Gastrocnemius medialis (tissue), 4 donors: Measurements from ENCODE around the gene PLA2G2E. TPM values are rescaled to one million over a fixed set of nuclear protein-coding genes. Genes with fewer than 3 reads are reported as not detected.
"Not testable (repeated sequence)": the region's sequence is repeated elsewhere in the genome, so short reads cannot be mapped to it uniquely, and the experiment has no call there.

Experiments used
- ATAC-seq, 2 donors: fragments of 150-250 bp; one replicate each; pipeline ENCODE4 v1.9.1; 2016
- DNase-seq, 2 donors: peaks; one replicate each; pipeline ENCODE4 v3.0.0-alpha.2; 2019
- H3K27ac ChIP-seq, 4 donors: fragments of 200-600 bp; sonication (generic); 1 replicate in 1 of 4; 2 replicates in 3 of 4; pipeline ENCODE4 v1.5.1; 2016 to 2018; ENCODE audit warnings: mild to moderate bottlenecking in 2 of 4, moderate library complexity in 1 of 4
- H3K27me3 ChIP-seq, 3 donors: fragments of 200-600 bp; sonication (generic) in 2 of 3; 1 replicate in 1 of 3; 2 replicates in 2 of 3; pipeline versions ENCODE4 v1.5.1 to v1.6.0; 2016 to 2019; ENCODE audit warnings: mild to moderate bottlenecking in 1 of 3, moderate library complexity in 1 of 3
- H3K36me3 ChIP-seq, 2 donors: fragments of 200-600 bp; sonication (generic) in 1 of 2; one replicate each; pipeline ENCODE4 v1.5.1; 2017 to 2018
- H3K4me1 ChIP-seq, 2 donors: fragments of 200-600 bp; sonication (generic) in 1 of 2; one replicate each; pipeline ENCODE4 v1.5.1; 2016 to 2017; ENCODE audit warnings: mild to moderate bottlenecking in 2 of 2
- H3K4me3 ChIP-seq, 4 donors: fragments of 200-600 bp; sonication (generic) in 3 of 4; 1 replicate in 1 of 4; 2 replicates in 3 of 4; pipeline ENCODE4 v1.5.1; 2016 to 2019; ENCODE audit warnings: mild to moderate bottlenecking in 2 of 4
- H3K9me3 ChIP-seq, 3 donors: fragments of 200-600 bp; sonication (generic) in 2 of 3; 1 replicate in 1 of 3; 2 replicates in 2 of 3; pipeline ENCODE4 v1.5.1; 2016 to 2019
- CTCF ChIP-seq, 5 experiments: fragments of 450-650 bp in 3 of 5; fragments of 200-600 bp in 2 of 5; sonication (generic) in 2 of 5; IDR thresholded peaks in 4 of 5; conservative IDR thresholded peaks in 1 of 5; 1 replicate in 4 of 5; 2 replicates in 1 of 5; pipeline ENCODE4 v1.5.1; 2016 to 2019; ENCODE audit warnings: antibody characterized with exemption in 5 of 5, mild to moderate bottlenecking in 3 of 5, moderate library complexity in 3 of 5
- POLR2A ChIP-seq, 2 donors: fragments of 450-650 bp; IDR thresholded peaks; one replicate each; pipeline ENCODE4 v1.6.1; 2017; ENCODE audit warnings: antibody characterized with exemption in 2 of 2, mild to moderate bottlenecking in 2 of 2, moderate library complexity in 2 of 2
- in situ Hi-C, 4 donors: fragments of 200-750 bp; cut with MboI; loops; one replicate each; pipeline versions ENCODE4 v1.15.0 to v1.8.0; 2017; ENCODE audit warnings: low sequenced_read_pairs in 4 of 4
- intact Hi-C: fragments of 100-400 bp; cut with DNase I; formaldehyde crosslinking; loops from one replicate; pipeline ENCODE4 v1.15.1; 2023; ENCODE audit warnings: low total_unique reads
- total RNA-seq, 4 donors: library from RNA; depleted of rRNA; stranded (reverse); fragments of >200 nt; gene quantifications; one replicate each; pipeline versions ENCODE4 v1.1.0 to v1.2.3, GENCODE V29; 2016

The PLA2G2E gene
- total RNA-seq, 4 donors from 2014 or later: not detected

GRCh38 chr1:19885821-19886220 is 37.6 kb downstream of the PLA2G2E start:
- peaks cover 0 to 4% of the 10 kb centered on the region in 2 donors for H3K36me3 ChIP-seq
- no peak overlapping the region for H3K4me3 ChIP-seq
- H3K9me3 ChIP-seq: no peaks in the 10 kb centered on the region
- no peak for TF ChIP-seq POLR2A (IDR thresholded peaks at IDR 0.05)
- TF ChIP-seq CTCF (IDR thresholded peaks at IDR 0.05 in 4 of 5, conservative IDR thresholded peaks at IDR 0.05 in 1 of 5): no peak
- in situ Hi-C loops: no loop called here
- intact Hi-C loops: no loop called here
- no peaks in the 10 kb centered on the region for H3K27me3 ChIP-seq
- peaks cover 10 to 21% of the 10 kb centered on the region in 2 donors for H3K4me1 ChIP-seq
- no peak for DNase-seq
- no peak for ATAC-seq
- no peak overlapping the region for H3K27ac ChIP-seq

GRCh38 chr1:19884312-19884711 is 39.1 kb downstream of the PLA2G2E start:
- no peaks in the 10 kb centered on the region for H3K27me3 ChIP-seq
- no peaks in the 10 kb centered on the region for H3K9me3 ChIP-seq
- peaks cover 0 to 4% of the 10 kb centered on the region in 2 donors for H3K36me3 ChIP-seq
- in situ Hi-C loops: no loop called here
- ATAC-seq: no peak
- H3K4me3 ChIP-seq: no peak overlapping the region
- no peak for TF ChIP-seq CTCF (IDR thresholded peaks at IDR 0.05 in 4 of 5, conservative IDR thresholded peaks at IDR 0.05 in 1 of 5)
- no peak for TF ChIP-seq POLR2A (IDR thresholded peaks at IDR 0.05)
- DNase-seq: no peak
- peaks cover 10 to 21% of the 10 kb centered on the region in 2 donors for H3K4me1 ChIP-seq
- H3K27ac ChIP-seq: no peak overlapping the region
- intact Hi-C loops: no loop called here

- intact Hi-C loops (no loop called here), in situ Hi-C loops (no loop called here)
- Histone ChIP-seq H3K27me3 (no peaks in the 10 kb centered on the region), H3K27ac (peak within 1 kb of the TSS; percentile 80 to 93 (median 92)), H3K4me1 (peaks cover 10 to 15% of the 10 kb centered on the region in 2 donors), H3K4me3 (peak within 1 kb of the TSS; percentile 70 to 98 (median 80)), H3K9me3 (no peaks in the 10 kb centered on the region), H3K36me3 (peaks cover 0 to 4% of the 10 kb centered on the region in 2 donors)
- ATAC-seq (peak; percentile 97 to 98), DNase-seq (peak; percentile 92 to 94)
- TF ChIP-seq CTCF (IDR thresholded peaks at IDR 0.05 in 4 of 5, conservative IDR thresholded peaks at IDR 0.05 in 1 of 5): peak; percentile 66 to 94 (median 92)
- peak; percentile 66 to 84 for TF ChIP-seq POLR2A (IDR thresholded peaks at IDR 0.05)
Observed at GRCh38 chr1:19882111-19883071, 41.0 kb downstream of the PLA2G2E start, which contains the start of gene OTUD3. OTUD3 (plus strand) TSS chr1:19882395; CDS start chr1:19882514, 119 bp downstream.

- H3K9me3 ChIP-seq, intact Hi-C loops, ATAC-seq, H3K27me3 ChIP-seq, H3K27ac ChIP-seq, H3K36me3 ChIP-seq, in situ Hi-C loops, H3K4me3 ChIP-seq, DNase-seq: not testable (repeated sequence)
- H3K4me1 ChIP-seq: peaks cover 10 to 15% of the 10 kb centered on the region in 2 donors
Observed at GRCh38 chr1:19880841-19881240, 42.6 kb downstream of the PLA2G2E start.

- H3K4me1 ChIP-seq: peaks cover 10 to 15% of the 10 kb centered on the region in 2 donors
- DNase-seq (no peak), ATAC-seq (no peak)
- in situ Hi-C loops: no loop called here
- intact Hi-C loops: no loop called here
- no peak overlapping the region for H3K4me3 ChIP-seq
- H3K36me3 ChIP-seq: peaks cover 0 to under 1% of the 10 kb centered on the region in 2 donors
- H3K27me3 ChIP-seq: no peaks in the 10 kb centered on the region
- TF ChIP-seq CTCF (IDR thresholded peaks at IDR 0.05 in 4 of 5, conservative IDR thresholded peaks at IDR 0.05 in 1 of 5) (no peak), POLR2A (IDR thresholded peaks at IDR 0.05) (no peak)
- no peak overlapping the region for H3K27ac ChIP-seq
- H3K9me3 ChIP-seq: no peaks in the 10 kb centered on the region
Observed at GRCh38 chr1:19879661-19880060, 43.8 kb downstream of the PLA2G2E start.
